ENCODE results near the gene LRMDA. TPM values are rescaled to one million over a fixed set of nuclear protein-coding genes. Genes with fewer than 3 reads are reported as not detected.

LRMDA gene
- total and polyA plus RNA-seq, 2 of the 13 experiments (the other 11 are each of a cell fraction or from before 2014, with no cell fraction given): 13.4 to 22.0 TPM

GRCh38 chr10:76242956-76243355 is 811.5 kb downstream of the LRMDA start:
- Histone ChIP-seq H2AFZ (ENCODE audit: low read length) (no peak overlapping the region), H4K20me1 (ENCODE audit: insufficient read depth, low read length) (no peaks in the 10 kb centered on the region), H3K9me3 (ENCODE audit: low read length) (no peaks in the 10 kb centered on the region), H3K4me3 (replicated peaks in 1 of 3; ENCODE audit: insufficient read depth in 1 of 3, low read depth in 2 of 3, low read length in 3 of 3) (no peak overlapping the region), H3K79me2 (ENCODE audit: insufficient read depth, low read length) (no peaks in the 10 kb centered on the region), H3K27me3 (ENCODE audit: control insufficient read depth in 1 of 2, insufficient read depth in 2 of 2, low read length in 2 of 2) (no peaks in the 10 kb centered on the region), H3K4me2 (ENCODE audit: low read depth, low read length) (no peak overlapping the region), H3K4me1 (ENCODE audit: insufficient read depth, low read length) (no peaks in the 10 kb centered on the region), H3K27ac (ENCODE audit: extremely low read length, insufficient read depth, low read length) (no peak overlapping the region), H3K36me3 (replicated peaks in 1 of 2; ENCODE audit: control insufficient read depth in 1 of 2, insufficient read depth in 2 of 2, low read length in 2 of 2) (no peaks in the 10 kb centered on the region), H3K9ac (ENCODE audit: insufficient read depth, low read depth, low read length) (no peak overlapping the region)
- ATAC-seq: no peak
- WGBS (ENCODE audit: low lambda C conversion rate): 69% methylated on average over 8 of the region's 8 CpGs
- TF ChIP-seq IRX3 (CRISPR knock-in tag; IDR thresholded peaks at IDR 0.05; ENCODE audit: borderline replicate concordance, low read depth) (no peak), EP300 (IDR thresholded peaks at IDR 0.05; ENCODE audit: low read depth in 2 of 2, low read length in 2 of 2) (no peak), EP300 (CRISPR knock-in tag; IDR thresholded peaks at IDR 0.05; ENCODE audit: borderline replicate concordance) (no peak), PBX3 (CRISPR knock-in tag; IDR thresholded peaks at IDR 0.05; ENCODE audit: borderline replicate concordance) (no peak), ZNF775 (CRISPR knock-in tag; IDR thresholded peaks at IDR 0.05; ENCODE audit: borderline replicate concordance) (no peak), CHD4 (IDR thresholded peaks at IDR 0.05; ENCODE audit: borderline replicate concordance, low read length) (no peak), THAP11 (CRISPR knock-in tag; IDR thresholded peaks at IDR 0.05) (no peak), DNMT1 (CRISPR knock-in tag; IDR thresholded peaks at IDR 0.05) (no peak), KDM5A (IDR thresholded peaks at IDR 0.05; ENCODE audit: borderline replicate concordance, low read length) (no peak), DPF2 (CRISPR knock-in tag; IDR thresholded peaks at IDR 0.05; ENCODE audit: borderline replicate concordance, low read depth) (no peak), ZXDC (CRISPR knock-in tag; IDR thresholded peaks at IDR 0.05) (no peak), SP2 (CRISPR knock-in tag; IDR thresholded peaks at IDR 0.05) (no peak), MAFK (conservative IDR thresholded peaks at IDR 0.05 in 1 of 2, IDR thresholded peaks at IDR 0.05 in 1 of 2; ENCODE audit: low read length in 2 of 2) (no peak), ZNF296 (CRISPR knock-in tag; conservative IDR thresholded peaks at IDR 0.05) (no peak), ZNF615 (CRISPR knock-in tag; IDR thresholded peaks at IDR 0.05; ENCODE audit: borderline replicate concordance) (no peak), JUN (CRISPR knock-in tag; IDR thresholded peaks at IDR 0.05) (no peak), GABPB1 (CRISPR knock-in tag; IDR thresholded peaks at IDR 0.05) (no peak), NFE2L1 (CRISPR knock-in tag; IDR thresholded peaks at IDR 0.05; ENCODE audit: borderline replicate concordance) (no peak), BRD4 (CRISPR knock-in tag; IDR thresholded peaks at IDR 0.05) (no peak), TAF15 (IDR thresholded peaks at IDR 0.05; ENCODE audit: low read depth, low read length, poor library complexity, severe bottlenecking) (no peak)
- intact Hi-C loops (cut with micrococcal nuclease; ENCODE audit: unreplicated experiment) (no loop called here), in situ Hi-C loops (cut with HindIII; ENCODE audit: extremely low pct_ligation_motif_present, low pct_unique_long_range_greater_than_20kb) (no loop called here)
- BruUV-seq (replicated peaks): no TSS peak
- no peak for FAIRE-seq
- ChIA-PET POLR2A (no interaction called here), CTCF (ENCODE audit: low intra/inter-chr PET ratio, low total read pairs) (no interaction called here)
- DNase-seq (ENCODE audit: low spot score): no peak

All from HepG2 (cell line).